SK-N-SH (cell line): Measurements from ENCODE around the gene SCUBE3. TPM values are rescaled to one million over a fixed set of nuclear protein-coding genes. Genes with fewer than 3 reads are reported as not detected.

Experiments used
- CTCF ChIA-PET: fragments of 300-600, 350-600 bp; formaldehyde crosslinking; extraction: SDS; loops from one replicate; lab custom pipeline; 2021; lab: Yijun Ruan, JAX
- POLR2A ChIA-PET: fragments of 350-600 bp; sonication (Branson Sonifier 250); formaldehyde crosslinking; extraction: SDS; loops from one replicate; lab custom pipeline; 2020; ENCODE audit warnings: antibody characterized with exemption, inconsistent platforms; lab: Yijun Ruan, JAX
- DNase-seq: peaks from one replicate; pipeline ENCODE4 v3.0.0; 2012
- H2AFZ ChIP-seq: fragments of 200-600 bp; sonication (generic); 2 replicates; pipeline ENCODE4 v1.8.1; 2016; ENCODE audit warnings: antibody characterized with exemption, mild to moderate bottlenecking, low read depth
- H3F3A ChIP-seq: fragments of 200-600 bp; sonication (generic); replicated peaks from 2 replicates; pipeline ENCODE3; 2016; ENCODE audit warnings: antibody characterized with exemption, mild to moderate bottlenecking; ENCODE audit not compliant: insufficient read depth
- H3K27ac ChIP-seq, 2 experiments: fragments of 200-500 bp in 1 of 2; fragments of 200-600 bp in 1 of 2; sonication (Bioruptor generic) in 1 of 2; sonication (generic), shearing (Covaris generic) in 1 of 2; 2 replicates each; pipeline versions ENCODE4 v1.5.1 to v1.6.1; 2014 to 2016; ENCODE audit warnings: low read depth in 2 of 2, inconsistent platforms in 1 of 2, low read length in 1 of 2, mild to moderate bottlenecking in 1 of 2, mixed read lengths in 1 of 2
- H3K27me3 ChIP-seq: fragments of 200-600 bp; sonication (generic), shearing (Covaris generic); 2 replicates; pipeline ENCODE4 v1.6.1; 2016; ENCODE audit warnings: mixed run types; ENCODE audit not compliant: insufficient read depth
- H3K36me3 ChIP-seq, 2 experiments: fragments of 200-500 bp in 1 of 2; fragments of 200-600 bp in 1 of 2; sonication (Bioruptor generic) in 1 of 2; sonication (generic) in 1 of 2; replicated peaks in 1 of 2; 2 replicates each; pipeline versions ENCODE3 to v1.5.1; 2014 to 2016; ENCODE audit warnings: low read length in 1 of 2, mild to moderate bottlenecking in 1 of 2; ENCODE audit not compliant: insufficient read depth in 2 of 2, control insufficient read depth in 1 of 2
- H3K4me1 ChIP-seq, 2 experiments: fragments of 200-500 bp in 1 of 2; fragments of 200-600 bp in 1 of 2; sonication (Bioruptor generic) in 1 of 2; sonication (generic), shearing (Covaris generic) in 1 of 2; 2 replicates each; pipeline versions ENCODE4 v1.5.1 to v1.6.1; 2014 to 2016; ENCODE audit warnings: low read depth in 1 of 2, low read length in 1 of 2, mixed run types in 1 of 2; ENCODE audit not compliant: insufficient read depth in 2 of 2, control insufficient read depth in 1 of 2
- H3K4me2 ChIP-seq: fragments of 200-600 bp; sonication (generic), shearing (Covaris generic); 2 replicates; pipeline ENCODE4 v1.6.1; 2017; ENCODE audit warnings: mixed run types
- H3K4me3 ChIP-seq, 2 experiments: fragments of 200-500 bp in 1 of 2; fragments of 200-600 bp in 1 of 2; sonication (Bioruptor generic) in 1 of 2; sonication (generic), shearing (Covaris generic) in 1 of 2; 2 replicates each; pipeline versions ENCODE4 v1.5.1 to v1.8.1; 2014 to 2016; ENCODE audit warnings: low read depth in 2 of 2, inconsistent platforms in 1 of 2, low read length in 1 of 2, mild to moderate bottlenecking in 1 of 2, mixed read lengths in 1 of 2, moderate library complexity in 1 of 2
- H3K79me2 ChIP-seq: fragments of 200-600 bp; sonication (generic); 2 replicates; pipeline ENCODE4 v1.8.1; 2017; ENCODE audit warnings: mild to moderate bottlenecking; ENCODE audit not compliant: insufficient read depth
- H3K9ac ChIP-seq: fragments of 200-600 bp; sonication (generic); 2 replicates; pipeline ENCODE4 v1.6.1; 2017; ENCODE audit warnings: mixed run types
- H3K9me2 ChIP-seq: fragments of 200-600 bp; sonication (generic); 2 replicates; pipeline ENCODE4 v1.6.1; 2017; ENCODE audit warnings: mixed run types
- H3K9me3 ChIP-seq: fragments of 200-600 bp; sonication (generic); 2 replicates; pipeline ENCODE4 v1.6.1; 2017; ENCODE audit warnings: mixed run types, mild to moderate bottlenecking, moderate library complexity
- H4K20me1 ChIP-seq: fragments of 200-600 bp; sonication (generic); 2 replicates; pipeline ENCODE4 v1.6.1; 2017; ENCODE audit warnings: mild to moderate bottlenecking, mixed run types; ENCODE audit not compliant: insufficient read depth
- CTCF ChIP-seq: fragments of 200-600 bp; sonication (generic); IDR thresholded peaks from 2 replicates; pipeline ENCODE4 v1.6.1; 2017; ENCODE audit warnings: antibody characterized with exemption, mild to moderate bottlenecking, moderate library complexity
- ELF1 ChIP-seq: IDR thresholded peaks from 2 replicates; pipeline ENCODE4 v1.4.0; 2012
- EZH2phosphoT487 ChIP-seq: fragments of 200-600 bp; sonication (generic); IDR thresholded peaks from 2 replicates; pipeline ENCODE4 v1.6.1; 2017; ENCODE audit warnings: low read depth, mixed run types, mild to moderate bottlenecking, antibody characterized with exemption, moderate library complexity, borderline replicate concordance
- FOSL2 ChIP-seq: IDR thresholded peaks from 2 replicates; pipeline ENCODE4 v1.4.0; 2012; ENCODE audit warnings: low read depth, mild to moderate bottlenecking, moderate library complexity, borderline replicate concordance
- GATA2 ChIP-seq: sonication (generic); formaldehyde crosslinking; IDR thresholded peaks from 2 replicates; pipeline ENCODE4 v1.5.0; 2020; ENCODE audit warnings: mild to moderate bottlenecking, missing genetic modification reagents
- JUND ChIP-seq: IDR thresholded peaks from 2 replicates; pipeline ENCODE4 v1.4.0; 2012
- MAX ChIP-seq: IDR thresholded peaks from 2 replicates; pipeline ENCODE4 v1.4.0; 2012; ENCODE audit warnings: low read depth
- MEF2A ChIP-seq: IDR thresholded peaks from 2 replicates; pipeline ENCODE4 v1.4.0; 2012; ENCODE audit warnings: low read depth, borderline replicate concordance
- NFIC ChIP-seq: IDR thresholded peaks from 2 replicates; pipeline ENCODE4 v1.4.0; 2012; ENCODE audit warnings: borderline replicate concordance
- NRF1 ChIP-seq: IDR thresholded peaks from 2 replicates; pipeline ENCODE4 v1.6.1; 2012; ENCODE audit warnings: low read depth, mild to moderate bottlenecking, low read length
- REST ChIP-seq: IDR thresholded peaks from 2 replicates; pipeline ENCODE4 v1.6.1; 2012; ENCODE audit warnings: mild to moderate bottlenecking, low read depth, low read length, moderate library complexity
- RFX5 ChIP-seq: IDR thresholded peaks from 2 replicates; pipeline ENCODE4 v1.6.1; 2012; ENCODE audit warnings: mild to moderate bottlenecking, improper control_type of control experiment, low read length
- SIN3A ChIP-seq: IDR thresholded peaks from 2 replicates; pipeline ENCODE4 v1.6.1; 2012; ENCODE audit warnings: low read depth, mild to moderate bottlenecking, low read length, moderate library complexity, borderline replicate concordance
- SMC3 ChIP-seq: IDR thresholded peaks from 2 replicates; pipeline ENCODE4 v1.6.1; 2012; ENCODE audit warnings: low read depth, low read length, improper control_type of control experiment
- USF2 ChIP-seq: fragments of 150-350 bp; IDR thresholded peaks from 2 replicates; pipeline ENCODE4 v1.6.1; 2017; ENCODE audit warnings: antibody characterized with exemption, low read length, low read depth, borderline replicate concordance
- YY1 ChIP-seq: IDR thresholded peaks from 2 replicates; pipeline ENCODE4 v1.4.0; 2012; ENCODE audit warnings: low read depth, mild to moderate bottlenecking
- WGBS: methylation state at CpG from one replicate; pipeline ENCODE4 v1.1.6; 2017; ENCODE audit warnings: low lambda C conversion rate; 5-methylcytosine and 5-hydroxymethylcytosine counted together
- polyA plus RNA-seq, 3 experiments: library from polyadenylated mRNA; depleted of rRNA; stranded (reverse); fragments of >200 nt; gene quantifications; 2 replicates each; pipeline ENCODE4 v1.2.3, GENCODE V29; 2012

SCUBE3 gene
- polyA plus RNA-seq, 1 of the 3 experiments (the other 2 are of a cell fraction) = 2.0 TPM

GRCh38 chr6:35165630-35166071 lies 48.1 kb upstream of the SCUBE3 start:
- no peaks in the 10 kb centered on the region for H3K36me3 ChIP-seq
- H3K27ac ChIP-seq = no peak overlapping the region
- no peak for DNase-seq
- no peak overlapping the region for H2AFZ ChIP-seq
- H3K9me2 ChIP-seq = no peaks in the 10 kb centered on the region
- H3K27me3 ChIP-seq = no peaks in the 10 kb centered on the region
- TF ChIP-seq REST = no peak
- TF ChIP-seq GATA2 (CRISPR knock-in tag) = no peak
- TF ChIP-seq JUND = no peak
- no peak for TF ChIP-seq YY1
- no peak for TF ChIP-seq SIN3A
- TF ChIP-seq CTCF = no peak
- no peak for TF ChIP-seq MEF2A
- TF ChIP-seq ELF1 = no peak
- TF ChIP-seq NFIC = no peak
- no peak for TF ChIP-seq EZH2phosphoT487
- TF ChIP-seq NRF1 = no peak
- no peak for TF ChIP-seq USF2
- TF ChIP-seq SMC3 = no peak
- TF ChIP-seq MAX = no peak
- no peak for TF ChIP-seq RFX5
- TF ChIP-seq FOSL2 = no peak
- H3K4me3 ChIP-seq = no peak overlapping the region
- H3F3A ChIP-seq = no peaks in the 10 kb centered on the region
- H4K20me1 ChIP-seq = no peaks in the 10 kb centered on the region
- ChIA-PET CTCF (no interaction called here), POLR2A (no interaction called here)
- H3K9ac ChIP-seq = no peak overlapping the region
- H3K4me2 ChIP-seq = no peak overlapping the region
- H3K4me1 ChIP-seq = peaks cover 9 to 20% of the 10 kb centered on the region in 2 experiments
- no peaks in the 10 kb centered on the region; the same call in 1 of the 2 replicates for H3K9me3 ChIP-seq
- H3K79me2 ChIP-seq = no peaks in the 10 kb centered on the region
- 82% methylated on average over 2 of the region's 2 CpGs for WGBS
